ENCODE results near the gene EHBP1L1. TPM values are rescaled to one million over a fixed set of nuclear protein-coding genes. Genes with fewer than 3 reads are reported as not detected.

EHBP1L1 gene
- total and polyA plus RNA-seq, 2 of the 13 experiments (the other 11 are each of a cell fraction or from before 2014, with no cell fraction given): 8.3 to 10.6 TPM

DNA sequence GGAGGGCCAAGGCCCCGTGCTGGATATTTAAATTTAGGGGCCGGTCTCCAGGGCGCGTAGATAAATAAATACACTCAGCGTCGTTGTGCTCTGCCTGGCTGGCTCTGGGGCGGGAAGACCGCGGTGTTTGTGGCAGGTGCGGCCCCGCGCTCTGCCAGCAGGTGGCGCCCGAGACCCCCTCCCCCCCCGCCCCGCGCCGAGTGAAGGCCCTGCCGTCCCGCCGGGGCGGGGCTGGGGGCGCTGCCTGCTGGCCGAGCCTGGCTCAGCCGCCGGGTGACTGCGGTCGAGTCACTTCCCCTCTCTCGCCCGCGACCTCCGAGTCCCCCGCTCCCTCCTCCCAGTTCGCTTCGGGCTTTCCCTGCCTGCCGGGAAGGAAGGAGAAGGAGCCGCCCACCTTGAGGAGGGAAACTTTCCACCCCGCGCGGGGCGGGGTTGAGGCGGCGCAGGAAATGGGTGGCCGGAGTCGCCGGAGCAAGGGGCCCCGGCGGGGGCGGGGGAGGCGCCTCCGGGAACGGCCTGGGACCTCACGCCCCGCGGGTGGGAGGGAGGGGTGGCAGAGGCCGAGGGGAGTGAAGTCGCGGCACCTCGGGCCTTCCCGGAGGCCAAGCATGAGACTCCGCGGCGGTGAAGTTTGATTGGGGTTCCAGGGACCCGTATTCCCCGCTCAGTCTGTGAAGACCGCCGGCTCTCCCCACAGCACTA lies 1.6 kb upstream of the EHBP1L1 start (continued):
- TF ChIP-seq, protein P1, sequence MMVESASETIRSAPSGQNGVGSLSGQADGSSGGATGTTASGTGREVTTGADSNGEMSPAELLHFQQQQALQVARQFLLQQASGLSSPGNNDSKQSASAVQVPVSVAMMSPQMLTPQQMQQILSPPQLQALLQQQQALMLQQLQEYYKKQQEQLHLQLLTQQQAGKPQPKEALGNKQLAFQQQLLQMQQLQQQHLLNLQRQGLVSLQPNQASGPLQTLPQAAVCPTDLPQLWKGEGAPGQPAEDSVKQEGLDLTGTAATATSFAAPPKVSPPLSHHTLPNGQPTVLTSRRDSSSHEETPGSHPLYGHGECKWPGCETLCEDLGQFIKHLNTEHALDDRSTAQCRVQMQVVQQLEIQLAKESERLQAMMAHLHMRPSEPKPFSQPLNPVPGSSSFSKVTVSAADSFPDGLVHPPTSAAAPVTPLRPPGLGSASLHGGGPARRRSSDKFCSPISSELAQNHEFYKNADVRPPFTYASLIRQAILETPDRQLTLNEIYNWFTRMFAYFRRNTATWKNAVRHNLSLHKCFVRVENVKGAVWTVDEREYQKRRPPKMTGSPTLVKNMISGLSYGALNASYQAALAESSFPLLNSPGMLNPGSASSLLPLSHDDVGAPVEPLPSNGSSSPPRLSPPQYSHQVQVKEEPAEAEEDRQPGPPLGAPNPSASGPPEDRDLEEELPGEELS (CRISPR knock-in tag; IDR thresholded peaks at IDR 0.05): no peak; the same call in 1 of the 2 replicates
- TF ChIP-seq ZFAT (CRISPR knock-in tag; conservative IDR thresholded peaks at IDR 0.05): no peak
- no peak; the same call in 1 of the 2 replicates for TF ChIP-seq SIN3A (IDR thresholded peaks at IDR 0.05; ENCODE audit: borderline replicate concordance, low read depth, low read length)
- TF ChIP-seq ZNF878 (CRISPR knock-in tag; IDR thresholded peaks at IDR 0.05): no peak
- peak; percentile 80 for TF ChIP-seq RAD21 (CRISPR knock-in tag; IDR thresholded peaks at IDR 0.05)
- TF ChIP-seq MTF1 (CRISPR knock-in tag; IDR thresholded peaks at IDR 0.05): no peak
- TF ChIP-seq ZNF251 (CRISPR knock-in tag; IDR thresholded peaks at IDR 0.05): no peak
- TF ChIP-seq SNAPC2 (CRISPR knock-in tag; IDR thresholded peaks at IDR 0.05): no peak
- TF ChIP-seq MEIS2 (CRISPR knock-in tag; IDR thresholded peaks at IDR 0.05): no peak
- peak; percentile 58; the same call in 1 of the 2 replicates for TF ChIP-seq MTA1 (CRISPR knock-in tag; IDR thresholded peaks at IDR 0.05; ENCODE audit: borderline replicate concordance)
- TF ChIP-seq MTF2 (CRISPR knock-in tag; IDR thresholded peaks at IDR 0.05; ENCODE audit: borderline replicate concordance): no peak
- no peak for TF ChIP-seq ZNF432 (CRISPR knock-in tag; IDR thresholded peaks at IDR 0.05; ENCODE audit: borderline replicate concordance)
- no peak for TF ChIP-seq KMT2B (CRISPR knock-in tag; IDR thresholded peaks at IDR 0.05)
- no peak for TF ChIP-seq ATF1 (CRISPR knock-in tag; IDR thresholded peaks at IDR 0.05)
- TF ChIP-seq, protein P2, sequence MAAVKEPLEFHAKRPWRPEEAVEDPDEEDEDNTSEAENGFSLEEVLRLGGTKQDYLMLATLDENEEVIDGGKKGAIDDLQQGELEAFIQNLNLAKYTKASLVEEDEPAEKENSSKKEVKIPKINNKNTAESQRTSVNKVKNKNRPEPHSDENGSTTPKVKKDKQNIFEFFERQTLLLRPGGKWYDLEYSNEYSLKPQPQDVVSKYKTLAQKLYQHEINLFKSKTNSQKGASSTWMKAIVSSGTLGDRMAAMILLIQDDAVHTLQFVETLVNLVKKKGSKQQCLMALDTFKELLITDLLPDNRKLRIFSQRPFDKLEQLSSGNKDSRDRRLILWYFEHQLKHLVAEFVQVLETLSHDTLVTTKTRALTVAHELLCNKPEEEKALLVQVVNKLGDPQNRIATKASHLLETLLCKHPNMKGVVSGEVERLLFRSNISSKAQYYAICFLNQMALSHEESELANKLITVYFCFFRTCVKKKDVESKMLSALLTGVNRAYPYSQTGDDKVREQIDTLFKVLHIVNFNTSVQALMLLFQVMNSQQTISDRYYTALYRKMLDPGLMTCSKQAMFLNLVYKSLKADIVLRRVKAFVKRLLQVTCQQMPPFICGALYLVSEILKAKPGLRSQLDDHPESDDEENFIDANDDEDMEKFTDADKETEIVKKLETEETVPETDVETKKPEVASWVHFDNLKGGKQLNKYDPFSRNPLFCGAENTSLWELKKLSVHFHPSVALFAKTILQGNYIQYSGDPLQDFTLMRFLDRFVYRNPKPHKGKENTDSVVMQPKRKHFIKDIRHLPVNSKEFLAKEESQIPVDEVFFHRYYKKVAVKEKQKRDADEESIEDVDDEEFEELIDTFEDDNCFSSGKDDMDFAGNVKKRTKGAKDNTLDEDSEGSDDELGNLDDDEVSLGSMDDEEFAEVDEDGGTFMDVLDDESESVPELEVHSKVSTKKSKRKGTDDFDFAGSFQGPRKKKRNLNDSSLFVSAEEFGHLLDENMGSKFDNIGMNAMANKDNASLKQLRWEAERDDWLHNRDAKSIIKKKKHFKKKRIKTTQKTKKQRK (IDR thresholded peaks at IDR 0.05; ENCODE audit: low read length): no peak
- TF ChIP-seq MBD4 (IDR thresholded peaks at IDR 0.05; ENCODE audit: borderline replicate concordance, low read length): no peak
- TF ChIP-seq, protein P3, sequence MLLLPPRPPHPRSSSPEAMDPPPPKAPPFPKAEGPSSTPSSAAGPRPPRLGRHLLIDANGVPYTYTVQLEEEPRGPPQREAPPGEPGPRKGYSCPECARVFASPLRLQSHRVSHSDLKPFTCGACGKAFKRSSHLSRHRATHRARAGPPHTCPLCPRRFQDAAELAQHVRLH (CRISPR knock-in tag; IDR thresholded peaks at IDR 0.05; ENCODE audit: borderline replicate concordance, low read depth): no peak
- no peak for TF ChIP-seq ZNF83 (CRISPR knock-in tag; IDR thresholded peaks at IDR 0.05; ENCODE audit: borderline replicate concordance)
- no peak for TF ChIP-seq HOXA9 (CRISPR knock-in tag; IDR thresholded peaks at IDR 0.05; ENCODE audit: borderline replicate concordance)
- no peak for TF ChIP-seq ZNF24 (IDR thresholded peaks at IDR 0.05)
- TF ChIP-seq PTBP1 (IDR thresholded peaks at IDR 0.05; ENCODE audit: low read depth, low read length, poor library complexity, severe bottlenecking): no peak
- TF ChIP-seq ZNF556 (CRISPR knock-in tag; IDR thresholded peaks at IDR 0.05; ENCODE audit: borderline replicate concordance): peak; percentile 66; the same call in 1 of the 2 replicates
- no peak for TF ChIP-seq ZNF567 (CRISPR knock-in tag; IDR thresholded peaks at IDR 0.05; ENCODE audit: borderline replicate concordance)

All from HepG2 (cell line).